ENCODE results near the gene PIGBOS1. TPM values are rescaled to one million over a fixed set of nuclear protein-coding genes. Genes with fewer than 3 reads are reported as not detected.
A peak's percentile ranks its signal among the peaks of the same experiment; 100 is the strongest.

Gene PIGBOS1
- total and polyA plus RNA-seq, 9 of the 15 experiments (the other 6 are each of a cell fraction or from before 2014, with no cell fraction given), result 25.2 to 76.2 (median 46.0) TPM

DNA sequence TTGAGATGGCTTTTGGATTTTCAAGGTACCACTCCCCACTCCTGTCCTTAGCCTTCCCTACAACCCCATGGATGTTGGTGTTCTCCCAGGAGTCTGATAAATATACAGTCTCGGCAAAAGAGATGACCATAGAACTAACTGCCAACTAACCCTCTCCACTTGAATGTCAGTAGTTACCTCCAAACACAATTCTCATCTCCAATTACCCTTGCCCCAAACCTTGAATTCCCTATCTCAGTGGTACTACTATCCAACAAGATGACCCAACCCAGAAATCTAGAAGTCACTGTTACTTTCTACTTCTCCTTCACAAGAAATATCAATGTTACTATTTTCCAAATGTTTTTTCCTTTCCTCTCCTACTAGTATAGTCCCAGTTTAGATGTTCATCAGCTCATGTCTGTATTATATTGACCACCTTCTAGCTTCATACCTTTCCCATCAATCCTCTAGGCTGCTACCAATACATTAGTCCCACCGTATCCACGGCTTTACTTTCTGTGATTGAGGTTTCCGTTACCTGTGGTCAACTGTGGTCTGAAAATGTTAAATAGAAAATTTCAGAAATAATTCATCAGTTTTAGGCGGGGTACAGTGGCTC is 38.2 kb upstream of the PIGBOS1 start (continued):
- TF ChIP-seq, protein P1, sequence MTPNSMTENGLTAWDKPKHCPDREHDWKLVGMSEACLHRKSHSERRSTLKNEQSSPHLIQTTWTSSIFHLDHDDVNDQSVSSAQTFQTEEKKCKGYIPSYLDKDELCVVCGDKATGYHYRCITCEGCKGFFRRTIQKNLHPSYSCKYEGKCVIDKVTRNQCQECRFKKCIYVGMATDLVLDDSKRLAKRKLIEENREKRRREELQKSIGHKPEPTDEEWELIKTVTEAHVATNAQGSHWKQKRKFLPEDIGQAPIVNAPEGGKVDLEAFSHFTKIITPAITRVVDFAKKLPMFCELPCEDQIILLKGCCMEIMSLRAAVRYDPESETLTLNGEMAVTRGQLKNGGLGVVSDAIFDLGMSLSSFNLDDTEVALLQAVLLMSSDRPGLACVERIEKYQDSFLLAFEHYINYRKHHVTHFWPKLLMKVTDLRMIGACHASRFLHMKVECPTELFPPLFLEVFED (CRISPR knock-in tag; conservative IDR thresholded peaks at IDR 0.05), result peak; percentile 26; the same call in 1 of the 2 replicates
- TF ChIP-seq, protein P2, sequence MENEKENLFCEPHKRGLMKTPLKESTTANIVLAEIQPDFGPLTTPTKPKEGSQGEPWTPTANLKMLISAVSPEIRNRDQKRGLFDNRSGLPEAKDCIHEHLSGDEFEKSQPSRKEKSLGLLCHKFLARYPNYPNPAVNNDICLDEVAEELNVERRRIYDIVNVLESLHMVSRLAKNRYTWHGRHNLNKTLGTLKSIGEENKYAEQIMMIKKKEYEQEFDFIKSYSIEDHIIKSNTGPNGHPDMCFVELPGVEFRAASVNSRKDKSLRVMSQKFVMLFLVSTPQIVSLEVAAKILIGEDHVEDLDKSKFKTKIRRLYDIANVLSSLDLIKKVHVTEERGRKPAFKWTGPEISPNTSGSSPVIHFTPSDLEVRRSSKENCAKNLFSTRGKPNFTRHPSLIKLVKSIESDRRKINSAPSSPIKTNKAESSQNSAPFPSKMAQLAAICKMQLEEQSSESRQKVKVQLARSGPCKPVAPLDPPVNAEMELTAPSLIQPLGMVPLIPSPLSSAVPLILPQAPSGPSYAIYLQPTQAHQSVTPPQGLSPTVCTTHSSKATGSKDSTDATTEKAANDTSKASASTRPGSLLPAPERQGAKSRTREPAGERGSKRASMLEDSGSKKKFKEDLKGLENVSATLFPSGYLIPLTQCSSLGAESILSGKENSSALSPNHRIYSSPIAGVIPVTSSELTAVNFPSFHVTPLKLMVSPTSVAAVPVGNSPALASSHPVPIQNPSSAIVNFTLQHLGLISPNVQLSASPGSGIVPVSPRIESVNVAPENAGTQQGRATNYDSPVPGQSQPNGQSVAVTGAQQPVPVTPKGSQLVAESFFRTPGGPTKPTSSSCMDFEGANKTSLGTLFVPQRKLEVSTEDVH (IDR thresholded peaks at IDR 0.05; ENCODE audit: low read depth, partially characterized antibody), result peak; percentile 41
- TF ChIP-seq POLR2B (IDR thresholded peaks at IDR 0.05; ENCODE audit: low read depth, partially characterized antibody) (peak; percentile 53), MAFK (IDR thresholded peaks at IDR 0.05; ENCODE audit: low read length) (no peak), POLR2H (tag; IDR thresholded peaks at IDR 0.05; ENCODE audit: low read depth) (0 out of 2 replicates have a peak, but pooled peaks have one; percentile 8)

DNA sequence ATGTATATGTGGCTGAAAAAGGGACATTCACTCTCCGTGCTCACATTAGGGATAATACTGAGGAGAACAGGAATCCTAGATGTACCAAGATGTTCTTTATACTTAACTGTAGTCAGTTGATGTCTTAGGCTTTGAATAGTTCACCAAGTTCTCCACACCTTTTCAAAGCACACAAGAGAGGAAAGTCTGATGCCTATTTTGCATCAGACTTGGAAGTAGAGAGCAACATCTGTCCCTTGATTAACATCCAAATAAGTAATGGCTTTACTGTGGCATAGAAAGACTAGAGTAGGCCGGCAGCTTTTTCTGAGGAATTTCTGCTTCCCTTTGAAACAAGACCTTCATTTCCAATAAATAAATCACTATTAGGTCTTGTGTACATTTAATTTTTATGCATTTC is 34.1 kb upstream of the PIGBOS1 start:
- no peaks in the 10 kb centered on the region for H3K79me2 ChIP-seq (ENCODE audit: control insufficient read depth, insufficient read depth, low read length)
- ChIA-PET CTCF (ENCODE audit: low intra/inter-chr PET ratio) (no interaction called here), POLR2A (interaction anchor here (1.4 to 1.5 kb wide), 2 partner anchors 11 kb away, joined by 5 read pairs; no protein-coding TSS in a partner anchor)
- H3K36me3 ChIP-seq (ENCODE audit: control insufficient read depth, insufficient read depth, low read length), result peaks cover 37% of the 10 kb centered on the region
- in situ Hi-C loops (cut with MboI), result no loop called here
- no peak overlapping the region for H3K4me3 ChIP-seq
- no peaks in the 10 kb centered on the region for H3K27me3 ChIP-seq (ENCODE audit: control insufficient read depth in 2 of 2, insufficient read depth in 2 of 2, low read length in 2 of 2)
- H3K9me3 ChIP-seq (replicated peaks; ENCODE audit: control insufficient read depth, insufficient read depth, low read depth, low read length), result no peaks in the 10 kb centered on the region
- no peak overlapping the region for H2AFZ ChIP-seq (ENCODE audit: low read depth, low read length)
- no peak for ATAC-seq
- no peak overlapping the region for H3K9ac ChIP-seq (ENCODE audit: insufficient read depth in 1 of 2, low read depth in 2 of 2, low read length in 2 of 2)
- intact Hi-C loops (cut with micrococcal nuclease), result no loop called here
- no peaks in the 10 kb centered on the region for H4K20me1 ChIP-seq (replicated peaks; ENCODE audit: control insufficient read depth, insufficient read depth, low read length)
- no peaks in the 10 kb centered on the region for H3K4me1 ChIP-seq (replicated peaks in 1 of 2; ENCODE audit: control insufficient read depth in 2 of 2, insufficient read depth in 2 of 2, low read length in 2 of 2)
- TF ChIP-seq, protein P3, sequence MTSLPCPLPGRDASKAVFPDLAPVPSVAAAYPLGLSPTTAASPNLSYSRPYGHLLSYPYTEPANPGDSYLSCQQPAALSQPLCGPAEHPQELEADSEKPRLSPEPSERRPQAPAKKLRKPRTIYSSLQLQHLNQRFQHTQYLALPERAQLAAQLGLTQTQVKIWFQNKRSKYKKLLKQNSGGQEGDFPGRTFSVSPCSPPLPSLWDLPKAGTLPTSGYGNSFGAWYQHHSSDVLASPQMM (CRISPR knock-in tag; IDR thresholded peaks at IDR 0.05), result no peak
- 0 out of 2 replicates have a peak, but pooled peaks have one; percentile 22 for TF ChIP-seq POLR2G (IDR thresholded peaks at IDR 0.05; ENCODE audit: low read depth, low read length)
- no peak for TF ChIP-seq ZNF436 (CRISPR knock-in tag; IDR thresholded peaks at IDR 0.05)
- no peak for TF ChIP-seq ZBTB1 (CRISPR knock-in tag; IDR thresholded peaks at IDR 0.05; ENCODE audit: borderline replicate concordance, low read depth)
- H3K4me2 ChIP-seq (ENCODE audit: insufficient read depth, low read length), result no peak overlapping the region
- BruUV-seq (replicated peaks), result no TSS peak
- H3K27ac ChIP-seq (ENCODE audit: extremely low read depth, low read depth, low read length), result no peak overlapping the region
- WGBS (ENCODE audit: insufficient coverage, low coverage, missing lambda C conversion rate), result 85% methylated on average over 2 of the region's 2 CpGs
- FAIRE-seq, result no peak
- no peak for DNase-seq (ENCODE audit: extremely low read depth in 1 of 4, low spot score in 3 of 4)
- no peaks in the 10 kb centered on the region for H3K9me1 ChIP-seq (ENCODE audit: control insufficient read depth, insufficient read depth, low read length)
